H7 (cell line): Measurements from ENCODE around the gene ADARB2. TPM values are rescaled to one million over a fixed set of nuclear protein-coding genes. Genes with fewer than 3 reads are reported as not detected.

ENCODE experiments used
- DNase-seq: peaks from one replicate; pipeline ENCODE4 v3.0.0; 2012
- H3K27me3 ChIP-seq: 2 replicates; pipeline ENCODE4 v1.6.0; 2011; ENCODE audit warnings: mild to moderate bottlenecking, low read length; ENCODE audit not compliant: control insufficient read depth, insufficient read depth
- H3K36me3 ChIP-seq: replicated peaks from 2 replicates; pipeline ENCODE4 v1.5.1; 2011; ENCODE audit warnings: low read length; ENCODE audit not compliant: control insufficient read depth, insufficient read depth
- H3K4me3 ChIP-seq: 2 replicates; pipeline ENCODE4 v1.5.1; 2011; ENCODE audit warnings: low read depth, mild to moderate bottlenecking, control low read depth, low read length, moderate library complexity; ENCODE audit not compliant: insufficient read depth
- total RNA-seq: library from RNA; depleted of rRNA; stranded (reverse); fragments of >200 nt; shearing (Covaris generic); gene quantifications from 2 replicates; pipeline ENCODE4 v1.2.3, GENCODE V29; 2014

Gene ADARB2
- total RNA-seq, 1 experiment from 2014 or later = 1.5 TPM

DNA sequence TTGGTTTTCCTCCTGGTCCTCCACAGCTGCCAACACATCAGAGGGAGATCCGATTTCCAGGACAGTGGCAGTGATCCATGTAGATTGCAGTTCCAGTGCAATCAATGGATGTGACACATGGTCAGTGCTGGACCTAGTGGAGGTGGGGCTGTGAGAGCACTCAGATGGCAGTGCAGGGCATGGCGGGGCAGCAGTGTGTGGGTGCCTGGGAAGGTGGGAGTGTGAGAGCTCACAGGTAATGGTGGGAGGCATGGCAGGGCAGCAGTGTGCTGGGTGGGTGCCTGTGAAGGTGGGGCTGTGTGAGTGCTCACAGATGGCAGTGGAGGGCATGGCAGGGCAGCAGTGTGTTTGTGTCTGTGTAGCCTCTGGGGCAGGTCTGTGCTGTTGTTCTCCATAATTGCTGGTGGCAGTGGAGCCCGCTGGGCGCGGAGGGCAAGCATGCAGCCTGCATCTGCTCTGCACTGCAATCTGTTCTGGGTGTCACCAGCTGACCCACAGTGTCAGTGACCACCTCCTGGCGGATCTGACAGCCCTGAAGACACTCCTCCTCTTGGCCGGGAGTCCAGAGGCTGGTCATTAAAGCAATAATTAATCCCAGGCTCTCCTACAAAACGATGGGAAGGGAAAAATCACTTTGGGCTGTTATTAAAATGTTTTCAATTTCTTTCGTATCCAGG, 8.6 kb upstream of the ADARB2 start:
- no peak for DNase-seq
- Histone ChIP-seq H3K4me3 (no peak overlapping the region), H3K27me3 (no peaks in the 10 kb centered on the region; the same call in 1 of the 2 replicates), H3K36me3 (no peaks in the 10 kb centered on the region)

GRCh38 chr10:1744524-1744923, 7.2 kb upstream of the ADARB2 start:
- no peak for DNase-seq
- Histone ChIP-seq H3K27me3 (peaks cover 5% of the 10 kb centered on the region), H3K36me3 (no peaks in the 10 kb centered on the region)

DNA sequence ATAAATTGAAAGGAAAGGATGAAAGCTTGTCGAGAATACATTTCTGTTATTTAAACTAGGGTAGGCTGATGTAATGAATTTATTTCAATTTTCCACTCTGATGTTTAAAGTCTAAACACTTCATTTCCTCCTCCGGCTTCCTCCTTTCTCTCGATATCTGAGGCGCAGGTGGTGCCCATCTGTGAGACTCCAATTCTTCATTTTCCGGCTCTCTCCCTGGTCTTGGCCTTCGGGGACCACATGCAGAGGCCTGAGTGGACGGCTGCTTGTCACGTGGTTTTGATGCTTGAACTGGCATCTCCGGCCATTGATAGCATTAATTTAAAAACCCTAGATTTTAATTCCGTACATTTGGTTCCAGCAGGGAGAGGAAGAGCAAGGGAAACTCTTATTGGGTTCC, 5.8 kb upstream of the ADARB2 start:
- Histone ChIP-seq H3K4me3 (no peak overlapping the region), H3K36me3 (no peaks in the 10 kb centered on the region), H3K27me3 (peaks cover 11% of the 10 kb centered on the region)
- DNase-seq = no peak

More at GRCh38 chr10:1744524-1744923, 7.2 kb upstream of the ADARB2 start:
- H3K4me3 ChIP-seq = no peak overlapping the region

- Histone ChIP-seq H3K27me3 (peaks cover 22% of the 10 kb centered on the region), H3K4me3 (no peak overlapping the region), H3K36me3 (no peaks in the 10 kb centered on the region)
- no peak for DNase-seq
Measured at GRCh38 chr10:1741450-1741849, 4.1 kb upstream of the ADARB2 start.

DNA sequence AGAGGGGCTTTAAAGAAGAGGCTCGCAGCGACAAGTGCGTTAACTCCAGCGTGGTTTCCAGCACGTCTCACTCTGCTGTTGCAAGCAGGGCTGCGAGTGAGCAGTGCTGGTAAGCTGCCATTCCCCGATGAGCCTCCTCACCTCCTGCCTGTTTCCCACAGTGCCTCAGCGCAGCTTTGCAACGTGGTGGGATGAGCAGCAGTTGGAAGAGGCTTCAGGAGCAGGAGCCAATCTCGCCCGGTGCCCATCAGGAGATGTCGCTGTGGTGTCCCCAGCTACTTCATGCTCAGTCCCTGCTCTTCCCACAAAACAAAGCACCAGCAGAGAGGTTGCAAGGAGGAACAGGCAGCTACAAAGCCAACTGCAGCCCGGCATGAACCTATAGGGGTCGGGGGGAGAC, 2.4 kb upstream of the ADARB2 start:
- DNase-seq = peak; percentile 45
- no peaks in the 10 kb centered on the region for H3K36me3 ChIP-seq
- peaks cover 37% of the 10 kb centered on the region for H3K27me3 ChIP-seq
- no peak overlapping the region for H3K4me3 ChIP-seq

- no peak for DNase-seq
- no peaks in the 10 kb centered on the region for H3K36me3 ChIP-seq
- no peak overlapping the region for H3K4me3 ChIP-seq
- peaks cover 37% of the 10 kb centered on the region for H3K27me3 ChIP-seq
Measured at GRCh38 chr10:1738950-1739349, 1.6 kb upstream of the ADARB2 start.

DNA sequence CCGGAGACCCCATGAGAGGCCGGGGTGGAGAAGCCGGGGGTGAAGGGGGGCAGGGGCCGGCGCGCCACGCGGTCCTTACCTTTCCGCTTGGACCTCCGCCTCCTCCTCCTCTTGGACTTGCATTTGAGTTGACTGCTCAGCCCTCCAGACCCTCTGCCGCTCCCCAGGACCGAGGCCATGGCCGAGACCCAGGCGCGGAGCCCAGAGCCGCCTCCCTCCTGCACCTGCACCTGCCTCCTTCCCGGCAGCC, 428 bp downstream of the ADARB2 start:
- no peak for DNase-seq
- Histone ChIP-seq H3K36me3 (no peaks in the 10 kb centered on the region), H3K27me3 (peaks cover 37% of the 10 kb centered on the region), H3K4me3 (peak overlapping the region; percentile 46)

DNA sequence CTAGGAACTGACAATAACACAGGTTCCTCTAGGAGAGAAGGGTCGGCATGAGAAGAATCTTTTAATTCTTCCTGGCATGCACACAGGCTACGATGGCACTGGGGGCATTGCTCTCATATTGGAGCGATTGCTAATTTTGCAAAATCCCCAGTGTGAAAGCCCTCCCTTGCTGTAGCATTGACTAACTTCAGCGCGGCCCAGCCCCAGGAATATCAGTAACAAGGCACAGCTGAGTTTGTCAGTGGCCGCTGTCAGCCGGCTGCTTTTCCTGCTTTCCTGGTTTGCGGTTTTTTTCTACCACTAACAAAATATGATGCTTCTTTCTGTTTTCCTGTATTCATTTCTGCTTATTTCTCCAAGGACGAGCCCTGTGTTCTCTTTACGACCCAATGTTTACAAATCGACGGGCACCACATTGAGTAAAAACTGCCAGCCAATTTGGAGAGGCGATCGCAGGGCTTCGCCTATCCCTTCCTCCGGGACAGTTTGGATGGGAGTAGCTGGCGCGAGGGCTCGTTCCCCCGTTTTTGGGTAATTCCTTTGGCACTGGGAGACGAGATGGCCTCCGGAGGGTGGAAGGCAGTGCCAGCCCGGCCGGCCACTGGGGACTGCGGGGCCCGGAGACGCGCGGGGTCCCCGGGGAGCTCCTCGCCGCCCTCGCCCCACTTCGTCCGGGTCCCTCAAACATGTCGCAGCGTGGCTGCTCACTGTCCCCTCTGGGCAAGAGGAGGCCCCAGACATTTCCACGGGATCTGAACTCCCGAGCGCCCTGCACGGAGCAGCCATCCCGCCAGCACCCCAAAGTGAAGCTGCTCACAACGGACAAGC, 967 bp downstream of the ADARB2 start:
- Histone ChIP-seq H3K4me3 (peak overlapping the region; percentile 46), H3K27me3 (peaks cover 37% of the 10 kb centered on the region), H3K36me3 (no peaks in the 10 kb centered on the region)
- peak; percentile 71 for DNase-seq

DNA sequence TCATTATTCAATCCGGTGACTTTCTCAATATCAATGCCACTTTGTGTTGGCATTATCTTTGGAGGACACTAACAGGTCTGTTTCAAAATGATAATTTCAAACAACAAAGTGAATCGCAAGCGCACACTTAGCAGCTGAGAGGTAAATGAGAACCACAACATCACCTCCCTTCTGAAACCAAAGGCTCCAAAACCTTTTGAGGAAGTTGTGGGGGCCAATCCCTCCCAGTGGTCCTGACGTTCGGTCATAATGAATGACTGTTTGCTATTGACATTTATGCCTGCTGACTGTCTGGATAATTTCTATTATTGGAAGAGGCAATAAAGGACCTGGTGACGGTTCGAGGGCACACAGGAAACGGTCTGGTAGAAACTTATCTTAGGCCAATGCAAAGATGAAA, 1.8 kb downstream of the ADARB2 start:
- no peak overlapping the region for H3K4me3 ChIP-seq
- no peaks in the 10 kb centered on the region for H3K36me3 ChIP-seq
- H3K27me3 ChIP-seq = peaks cover 37% of the 10 kb centered on the region
- peak; percentile 3 for DNase-seq

DNA sequence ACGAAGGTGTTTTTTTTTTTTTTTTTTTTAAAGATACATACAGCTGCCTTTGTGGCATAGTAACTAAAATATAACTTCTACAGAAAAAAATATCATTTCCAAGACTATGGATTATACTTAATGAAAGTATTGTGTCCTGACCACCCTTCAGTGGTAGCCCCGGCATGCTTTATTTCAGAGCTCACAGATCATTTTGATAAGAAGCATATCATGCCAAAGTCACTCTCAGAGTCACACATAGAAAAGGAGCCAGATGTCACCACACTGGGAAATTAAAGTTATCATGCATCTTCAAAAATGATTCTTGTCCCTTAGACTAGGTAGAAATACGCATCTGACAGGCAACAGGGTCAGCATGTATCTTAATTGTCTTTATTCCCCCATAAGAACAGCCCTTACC, 3.0 kb downstream of the ADARB2 start:
- no peaks in the 10 kb centered on the region for H3K36me3 ChIP-seq
- DNase-seq = no peak
- peaks cover 32% of the 10 kb centered on the region for H3K27me3 ChIP-seq
- no peak overlapping the region for H3K4me3 ChIP-seq

- Histone ChIP-seq H3K27me3 (peaks cover 26% of the 10 kb centered on the region), H3K4me3 (no peak overlapping the region), H3K36me3 (no peaks in the 10 kb centered on the region)
- no peak for DNase-seq
Measured at GRCh38 chr10:1733720-1734119, 3.6 kb downstream of the ADARB2 start.

GRCh38 chr10:1732564-1732996, 4.7 kb downstream of the ADARB2 start:
- H3K4me3 ChIP-seq = no peak overlapping the region
- no peak for DNase-seq
- H3K27me3 ChIP-seq = peaks cover 22% of the 10 kb centered on the region
- H3K36me3 ChIP-seq = no peaks in the 10 kb centered on the region

DNA sequence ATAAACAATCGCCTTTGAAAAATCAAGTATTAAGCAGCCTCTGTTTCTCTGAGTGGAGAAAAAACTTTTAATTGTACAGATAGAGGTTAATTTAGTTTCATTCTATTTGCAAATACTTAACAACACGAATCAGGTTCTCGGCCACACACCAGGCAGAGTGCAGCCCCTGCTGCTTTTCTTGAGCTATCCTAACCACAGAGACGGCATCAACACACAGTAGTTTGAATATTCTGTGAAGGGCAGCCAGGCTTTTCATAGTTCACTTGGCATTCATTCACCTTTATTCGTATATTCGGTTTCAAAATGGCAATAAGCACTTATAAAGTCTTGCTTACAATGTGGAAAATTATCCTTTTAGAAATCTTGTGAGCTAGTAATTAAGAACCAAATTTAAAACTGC, 5.7 kb downstream of the ADARB2 start:
- H3K4me3 ChIP-seq = no peak overlapping the region
- DNase-seq = peak; percentile 49
- no peaks in the 10 kb centered on the region for H3K36me3 ChIP-seq
- peaks cover 16% of the 10 kb centered on the region for H3K27me3 ChIP-seq

DNA sequence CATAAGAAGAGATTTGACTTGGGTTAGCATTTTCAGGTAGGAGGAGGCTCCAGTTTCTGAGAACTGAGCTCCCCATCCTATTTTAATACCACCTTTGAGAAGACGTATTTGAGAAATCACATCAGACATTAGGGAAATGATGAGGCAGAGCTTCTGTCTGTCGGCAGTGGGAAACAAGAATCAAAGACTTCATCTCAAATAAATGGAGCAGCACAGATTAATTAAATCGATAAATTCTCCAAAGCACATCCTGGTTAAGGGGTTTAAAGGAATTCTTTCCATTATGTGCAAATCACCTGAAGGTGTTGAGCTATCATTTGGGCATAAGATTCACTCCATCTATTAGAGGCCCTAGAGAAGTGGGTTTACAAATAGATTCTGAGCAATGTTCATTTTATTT, 7.6 kb downstream of the ADARB2 start:
- DNase-seq = no peak
- no peak overlapping the region for H3K4me3 ChIP-seq
- no peaks in the 10 kb centered on the region; the same call in 1 of the 2 replicates for H3K27me3 ChIP-seq
- no peaks in the 10 kb centered on the region for H3K36me3 ChIP-seq

DNA sequence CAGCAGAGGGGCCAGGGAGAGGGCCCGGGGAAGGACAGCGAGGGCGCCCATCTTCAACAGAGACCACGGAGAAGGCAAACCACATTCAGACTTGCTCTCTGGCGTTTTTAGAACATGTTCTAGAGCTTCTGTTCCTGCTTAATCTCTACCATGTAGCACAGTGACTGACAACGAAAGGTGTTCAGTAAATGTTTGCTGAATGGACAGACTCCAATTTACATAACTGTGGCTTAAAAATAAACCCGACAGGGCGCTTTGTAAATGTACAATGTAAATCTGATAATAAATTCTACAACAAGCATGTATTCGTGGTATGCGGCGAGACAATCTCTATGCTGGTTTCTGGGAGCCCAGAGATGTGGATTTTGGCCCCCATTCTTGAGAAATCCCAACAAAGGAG, 10.5 kb downstream of the ADARB2 start:
- no peaks in the 10 kb centered on the region for H3K27me3 ChIP-seq
- no peaks in the 10 kb centered on the region for H3K36me3 ChIP-seq
- H3K4me3 ChIP-seq = no peak overlapping the region
- DNase-seq = no peak
